K562 (cell line): ENCODE results near the gene TMOD2.

Source experiments
- CAMTA2 ChIP-seq: fragments of 250-450 bp; sonication (Bioruptor Pico); conservative IDR thresholded peaks from 2 replicates; pipeline ENCODE4 v1.5.1; 2022
- SIRT6 ChIP-seq: IDR thresholded peaks from one replicate; pipeline ENCODE4 v1.6.1; 2012; ENCODE audit warnings: low read depth, mild to moderate bottlenecking, control low read depth, inconsistent platforms, low read length, moderate library complexity

- no peak for TF ChIP-seq SIRT6
- no peak for TF ChIP-seq CAMTA2 (CRISPR knock-in tag)
Observed at GRCh38 chr15:51802593-51802992, 51.2 kb downstream of the TMOD2 start.
